Frontal cortex (tissue), 1 donor: Measurements from ENCODE around the gene KHDRBS1. TPM values are rescaled to one million over a fixed set of nuclear protein-coding genes. Genes with fewer than 3 reads are reported as not detected.

Experiments used
- small RNA-seq: library from RNA; depleted of rRNA; stranded (forward); fragments of <200 nt; gene quantifications from one replicate; pipeline ENCODE3, GENCODE V24; 2014
- total RNA-seq: library from RNA; depleted of rRNA; stranded (reverse); fragments of >200 nt; gene quantifications from one replicate; pipeline ENCODE4 v1.2.3, GENCODE V29; 2014

The KHDRBS1 gene
- total RNA-seq, 1 donor from 2014 or later: 105 TPM

Small RNAs within 50 kb of the gene (small RNA-seq; reads per million reads assigned to genes)
- gene MIR5585 (not detected), gene RF00017 (not detected)

Other genes with a start within 250 kb of the KHDRBS1 start
- gene ADGRB2, start 249.5 kb upstream of the KHDRBS1 start, total RNA-seq: 42.4 TPM
- under 0.01 TPM for gene SPOCD1, start 197.8 kb upstream of the KHDRBS1 start, total RNA-seq
- gene PTP4A2, start 75.5 kb upstream of the KHDRBS1 start, total RNA-seq: 455 TPM
- 5.3 TPM for gene TMEM39B, start 59.1 kb downstream of the KHDRBS1 start, total RNA-seq
- 21.2 TPM for gene KPNA6, start 94.2 kb downstream of the KHDRBS1 start, total RNA-seq
- gene TXLNA, start 165.8 kb downstream of the KHDRBS1 start, total RNA-seq: 20.4 TPM
- 34.2 TPM for gene CCDC28B, start 186.7 kb downstream of the KHDRBS1 start, total RNA-seq
- 3.3 TPM for gene IQCC, start 191.8 kb downstream of the KHDRBS1 start, total RNA-seq
- not detected for gene DCDC2B, start 195.2 kb downstream of the KHDRBS1 start, total RNA-seq
- gene TMEM234, start 208.5 kb downstream of the KHDRBS1 start, total RNA-seq: 12.2 TPM
- 98.6 TPM for gene EIF3I, start 208.5 kb downstream of the KHDRBS1 start, total RNA-seq
- 0.41 TPM for gene FAM167B, start 233.4 kb downstream of the KHDRBS1 start, total RNA-seq
- gene LCK, start 237.4 kb downstream of the KHDRBS1 start, total RNA-seq: not detected